HAP-1 (cell line): ENCODE data around the gene AMBRA1.
A peak's percentile ranks its signal among the peaks of the same experiment; 100 is the strongest.

Experiments used
- DNase-seq, 2 experiments: peaks; one replicate each; pipeline ENCODE4 v3.0.0-alpha.2; 2016 to 2020; ENCODE audit warnings: low spot score in 2 of 2
- H3K27me3 ChIP-seq: fragments of 250-450 bp; sonication (Bioruptor Pico); 2 replicates; pipeline ENCODE4 v1.5.1; 2020; ENCODE audit warnings: low read depth, mild to moderate bottlenecking, moderate library complexity
- H3K36me3 ChIP-seq: fragments of 250-450 bp; sonication (Bioruptor Pico); replicated peaks from 2 replicates; pipeline ENCODE4 v1.5.1; 2020; ENCODE audit warnings: mild to moderate bottlenecking
- H3K4me1 ChIP-seq: fragments of 250-450 bp; sonication (Bioruptor Pico); 2 replicates; pipeline ENCODE4 v1.5.1; 2020; ENCODE audit warnings: mild to moderate bottlenecking
- H3K4me3 ChIP-seq: fragments of 250-450 bp; sonication (Bioruptor Pico); 2 replicates; pipeline ENCODE4 v1.5.1; 2020; ENCODE audit warnings: mild to moderate bottlenecking, moderate library complexity
- H3K9me3 ChIP-seq: fragments of 250-450 bp; sonication (Bioruptor Pico); 2 replicates; pipeline ENCODE4 v1.5.1; 2020; ENCODE audit warnings: mild to moderate bottlenecking, moderate library complexity
- in situ Hi-C: fragments of 300-500 bp; cut with MboI; formaldehyde crosslinking; loops from 3 replicates; pipeline ENCODE4 v1.14.3; 2020; ENCODE audit warnings: low sequenced_read_pairs, inconsistent platforms, mixed read lengths

The AMBRA1 gene

DNA sequence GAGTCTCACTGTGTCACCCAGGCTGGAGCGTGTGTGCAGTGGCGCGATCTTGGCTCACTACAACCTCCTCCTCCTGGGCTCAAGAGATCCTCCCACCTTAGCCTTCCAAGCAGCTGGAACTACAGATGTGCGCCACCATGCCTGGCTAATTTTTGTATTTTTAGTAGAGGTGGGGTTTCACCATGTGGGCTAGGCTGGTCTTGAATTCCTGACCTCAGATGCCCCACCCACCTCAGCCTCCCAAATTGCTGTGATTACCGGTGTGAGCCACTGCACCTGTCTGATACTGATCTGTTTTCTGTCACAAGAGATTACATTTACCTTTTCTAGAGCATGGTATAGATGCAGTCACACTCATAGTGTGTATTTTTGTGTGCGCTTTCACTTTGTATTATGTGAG, 35.1 kb upstream of the AMBRA1 start:
- H3K36me3 ChIP-seq, result peaks cover 19% of the 10 kb centered on the region; the same call in 1 of the 2 replicates
- DNase-seq, result no peak
- H3K27me3 ChIP-seq, result no peaks in the 10 kb centered on the region
- no peaks in the 10 kb centered on the region for H3K4me1 ChIP-seq
- no peaks in the 10 kb centered on the region for H3K9me3 ChIP-seq
- no peak overlapping the region for H3K4me3 ChIP-seq
- in situ Hi-C loops, result no loop called here

GRCh38 chr11:46625406-46625805, 31.6 kb upstream of the AMBRA1 start:
- H3K36me3 ChIP-seq, result peaks cover 27% of the 10 kb centered on the region
- in situ Hi-C loops, result no loop called here

GRCh38 chr11:46618837-46619236, 25.0 kb upstream of the AMBRA1 start:
- in situ Hi-C loops, result no loop called here
- DNase-seq, result peak; percentile 16 to 30
- peak overlapping the region; percentile 80 for H3K4me3 ChIP-seq

More at GRCh38 chr11:46625406-46625805, 31.6 kb upstream of the AMBRA1 start:
- no peaks in the 10 kb centered on the region for H3K27me3 ChIP-seq
- H3K4me3 ChIP-seq, result no peak overlapping the region
- no peaks in the 10 kb centered on the region for H3K4me1 ChIP-seq
- no peaks in the 10 kb centered on the region for H3K9me3 ChIP-seq
- no peak for DNase-seq

DNA sequence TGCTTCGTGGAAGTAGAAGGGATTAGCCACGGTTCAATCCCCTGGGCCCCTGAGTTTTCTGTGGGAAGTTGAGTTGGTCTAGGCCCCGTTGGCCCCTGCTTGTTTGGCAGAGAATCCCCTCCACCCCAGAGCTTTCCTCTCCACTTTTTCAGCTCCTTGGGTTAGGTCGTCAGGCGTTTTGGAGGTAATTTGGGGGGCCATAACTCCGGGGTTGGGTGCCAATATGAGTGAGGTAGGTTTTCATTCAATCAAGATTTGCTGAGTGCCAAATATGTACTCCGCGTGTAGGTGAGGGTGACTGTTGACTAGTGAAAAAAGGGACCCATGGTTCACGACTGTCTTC, 24.1 kb upstream of the AMBRA1 start:
- no peaks in the 10 kb centered on the region for H3K9me3 ChIP-seq
- in situ Hi-C loops, result no loop called here
- H3K4me1 ChIP-seq, result peaks cover 6% of the 10 kb centered on the region
- H3K4me3 ChIP-seq, result peak overlapping the region; percentile 80
- H3K27me3 ChIP-seq, result no peaks in the 10 kb centered on the region
- H3K36me3 ChIP-seq, result peaks cover 12% of the 10 kb centered on the region
- DNase-seq, result no peak

More at GRCh38 chr11:46618837-46619236, 25.0 kb upstream of the AMBRA1 start:
- no peaks in the 10 kb centered on the region for H3K9me3 ChIP-seq
- no peaks in the 10 kb centered on the region for H3K27me3 ChIP-seq
- H3K4me1 ChIP-seq, result peaks cover 6% of the 10 kb centered on the region
- H3K36me3 ChIP-seq, result peaks cover 12% of the 10 kb centered on the region

DNA sequence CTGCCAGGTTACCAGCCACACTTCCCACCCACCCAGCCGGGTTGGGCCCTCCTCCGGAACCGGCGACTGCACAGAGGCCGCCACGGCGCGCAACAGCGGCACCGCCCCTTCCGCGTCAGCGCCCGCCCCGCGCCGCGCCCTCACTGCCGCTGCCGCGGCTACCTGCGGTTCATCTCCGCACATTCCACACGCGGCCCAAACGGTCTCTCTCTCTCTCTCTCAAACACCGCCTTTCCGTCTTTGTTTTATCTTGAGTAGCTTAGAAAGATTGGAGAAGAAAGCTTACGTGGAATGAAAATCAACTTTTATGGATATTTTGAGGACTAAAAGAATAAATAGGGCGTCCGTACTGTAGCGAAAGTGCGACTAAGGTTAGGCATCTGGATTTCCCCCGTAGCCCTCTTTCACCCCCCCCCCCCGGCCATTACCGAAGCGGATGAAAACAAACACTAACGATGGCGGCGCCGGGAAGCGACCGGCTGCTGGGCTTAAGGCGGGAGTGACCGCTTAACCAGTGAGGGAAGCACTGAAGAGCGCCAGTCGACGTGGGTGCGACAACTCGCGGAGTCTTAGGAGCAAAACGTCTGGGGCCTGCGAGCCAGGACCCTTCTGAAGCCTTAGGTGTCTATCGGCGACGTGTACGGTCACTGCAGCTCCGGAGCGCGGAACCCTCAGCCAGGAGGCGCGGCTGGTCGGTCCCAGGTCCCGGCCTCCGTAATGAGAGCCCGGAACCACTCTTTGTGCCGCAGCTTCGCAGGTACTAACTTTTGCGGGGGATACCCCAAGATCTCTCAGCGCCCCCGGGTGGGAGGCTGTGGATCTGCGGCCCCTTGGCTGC, 23.5 kb upstream of the AMBRA1 start, which contains the start of the genes ATG13 and HARBI1:
ATG13 (plus strand) TSS at position 420 of the 838 bp plus-strand sequence. CDS start 26,739 bp downstream, outside the sequence.
HARBI1 (minus strand) TSS at position 94 of the 838 bp plus-strand sequence. CDS start 990 bp downstream, outside the sequence.
- peak within 1 kb of the TSS; percentile 80 for H3K4me3 ChIP-seq
- H3K4me1 ChIP-seq, result peaks cover 6% of the 10 kb centered on the region
- peaks cover 12% of the 10 kb centered on the region for H3K36me3 ChIP-seq
- in situ Hi-C loops, result no loop called here
- peak; percentile 79 to 91 for DNase-seq
- no peaks in the 10 kb centered on the region for H3K27me3 ChIP-seq
- H3K9me3 ChIP-seq, result no peaks in the 10 kb centered on the region

DNA sequence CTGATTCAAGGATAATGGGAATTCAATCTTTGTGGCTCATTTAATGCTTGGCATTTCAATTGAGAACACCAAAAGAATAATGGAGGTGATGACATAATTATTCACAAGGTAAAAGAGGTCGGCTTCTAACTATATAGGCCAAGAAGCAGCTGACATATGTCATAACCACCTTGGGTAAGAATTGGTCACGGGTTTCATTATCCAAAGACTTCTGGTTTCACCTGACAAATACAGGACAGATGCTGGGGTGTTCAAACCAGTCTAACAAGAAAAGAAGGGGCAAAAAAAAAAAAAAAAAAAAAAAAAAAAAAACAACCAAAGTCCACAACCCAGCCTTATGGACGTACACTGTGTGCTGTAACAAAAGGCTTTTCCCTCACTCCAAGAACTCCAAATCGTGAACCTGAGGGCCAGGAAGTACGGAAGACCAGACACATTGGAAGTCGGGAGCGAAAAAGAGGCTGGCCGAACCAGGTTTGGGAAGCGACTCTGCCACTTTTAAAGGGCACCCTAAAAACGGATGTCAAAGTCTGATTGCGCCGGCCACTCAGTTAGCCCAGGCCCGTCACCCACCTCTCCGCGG, 22.8 kb upstream of the AMBRA1 start:
- Histone ChIP-seq H3K4me1 (peaks cover 6% of the 10 kb centered on the region), H3K4me3 (peak overlapping the region; percentile 80), H3K27me3 (no peaks in the 10 kb centered on the region), H3K36me3 (peaks cover 11% of the 10 kb centered on the region), H3K9me3 (no peaks in the 10 kb centered on the region)
- peak in 1 of 2 experiments; percentile 13 for DNase-seq
- in situ Hi-C loops, result no loop called here

DNA sequence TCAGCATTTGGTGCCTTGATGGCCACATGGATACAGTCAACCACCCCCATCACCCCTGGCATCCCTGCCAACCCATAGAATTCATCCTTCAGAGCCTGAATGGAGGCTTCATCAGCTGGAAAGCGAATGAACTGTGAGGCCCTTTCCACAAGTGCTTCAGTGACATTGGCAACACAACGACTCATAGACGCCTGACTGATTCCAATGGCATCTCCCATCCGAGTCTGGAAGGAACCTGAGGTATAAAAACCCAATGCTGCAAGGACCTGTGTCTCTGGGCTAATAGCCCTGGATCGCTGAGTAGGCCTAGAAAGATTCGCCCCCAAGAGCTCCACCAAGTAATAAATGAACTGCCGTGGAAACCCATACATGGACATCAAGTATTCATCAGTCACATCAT, 21.9 kb upstream of the AMBRA1 start:
- H3K9me3 ChIP-seq, result no peaks in the 10 kb centered on the region
- no peaks in the 10 kb centered on the region for H3K27me3 ChIP-seq
- H3K4me3 ChIP-seq, result no peak overlapping the region
- peaks cover 4% of the 10 kb centered on the region; the same call in 1 of the 2 replicates for H3K36me3 ChIP-seq
- in situ Hi-C loops, result no loop called here
- DNase-seq, result no peak
- H3K4me1 ChIP-seq, result peaks cover 6% of the 10 kb centered on the region

DNA sequence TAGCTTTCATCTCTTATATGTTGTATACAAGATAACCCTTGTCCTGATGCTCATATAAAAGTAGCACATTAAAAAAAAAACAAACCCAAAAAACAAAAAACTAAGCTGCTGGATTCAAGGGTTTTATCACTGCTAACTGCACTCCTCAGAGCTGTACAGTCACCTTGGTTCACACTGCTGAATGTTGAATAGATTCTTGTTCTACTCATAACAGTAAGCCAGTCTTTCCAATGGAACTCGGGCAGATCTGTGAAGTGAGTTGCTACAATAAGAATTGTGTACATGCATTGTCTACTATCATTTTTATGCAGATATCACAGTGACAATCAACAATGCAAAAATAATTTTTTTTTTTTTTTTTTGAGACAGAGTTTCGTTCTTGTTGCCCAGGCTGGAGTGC, 18.5 kb upstream of the AMBRA1 start:
- peaks cover 4% of the 10 kb centered on the region for H3K4me1 ChIP-seq
- no peaks in the 10 kb centered on the region for H3K36me3 ChIP-seq
- no peak overlapping the region for H3K4me3 ChIP-seq
- no peak for DNase-seq
- H3K9me3 ChIP-seq, result no peaks in the 10 kb centered on the region
- in situ Hi-C loops, result no loop called here
- H3K27me3 ChIP-seq, result no peaks in the 10 kb centered on the region

GRCh38 chr11:46611526-46612304, 17.9 kb upstream of the AMBRA1 start:
- in situ Hi-C loops, result no loop called here

GRCh38 chr11:46609386-46609785, 15.6 kb upstream of the AMBRA1 start:
- Histone ChIP-seq H3K9me3 (no peaks in the 10 kb centered on the region), H3K4me3 (no peak overlapping the region), H3K36me3 (no peaks in the 10 kb centered on the region), H3K4me1 (no peaks in the 10 kb centered on the region), H3K27me3 (no peaks in the 10 kb centered on the region)
- no peak for DNase-seq
- in situ Hi-C loops, result no loop called here

More at GRCh38 chr11:46611526-46612304, 17.9 kb upstream of the AMBRA1 start:
- no peaks in the 10 kb centered on the region for H3K27me3 ChIP-seq
- H3K4me3 ChIP-seq, result no peak overlapping the region
- H3K4me1 ChIP-seq, result peaks cover 4% of the 10 kb centered on the region
- no peaks in the 10 kb centered on the region for H3K9me3 ChIP-seq
- H3K36me3 ChIP-seq, result no peaks in the 10 kb centered on the region
- DNase-seq, result no peak

DNA sequence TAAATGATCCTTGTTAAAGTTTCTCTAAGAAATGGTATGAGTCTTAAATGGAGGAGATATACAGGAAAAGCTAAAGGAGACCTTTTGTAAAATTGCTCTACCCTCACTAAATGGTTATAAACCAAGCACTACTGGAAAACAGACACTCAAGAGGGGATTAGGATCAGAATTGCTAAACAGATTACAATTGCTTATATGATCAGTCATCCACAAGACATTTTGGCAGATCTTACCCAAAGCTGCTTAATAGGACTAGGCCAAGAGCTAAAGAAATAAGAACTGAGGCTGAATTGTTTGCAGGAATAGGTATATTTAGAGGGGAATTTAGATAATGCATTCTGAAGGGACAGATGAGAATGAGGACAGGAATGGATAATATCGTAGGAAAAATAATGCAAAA, 13.7 kb upstream of the AMBRA1 start:
- Histone ChIP-seq H3K4me3 (no peak overlapping the region), H3K9me3 (no peaks in the 10 kb centered on the region), H3K36me3 (no peaks in the 10 kb centered on the region), H3K27me3 (no peaks in the 10 kb centered on the region), H3K4me1 (no peaks in the 10 kb centered on the region)
- in situ Hi-C loops, result no loop called here
- no peak for DNase-seq

- Histone ChIP-seq H3K4me3 (no peak overlapping the region), H3K9me3 (no peaks in the 10 kb centered on the region), H3K36me3 (no peaks in the 10 kb centered on the region), H3K27me3 (no peaks in the 10 kb centered on the region), H3K4me1 (no peaks in the 10 kb centered on the region)
- in situ Hi-C loops, result no loop called here
- no peak for DNase-seq
These were observed 11.0 kb upstream of the AMBRA1 start for GRCh38 chr11:46604796-46605195.

DNA sequence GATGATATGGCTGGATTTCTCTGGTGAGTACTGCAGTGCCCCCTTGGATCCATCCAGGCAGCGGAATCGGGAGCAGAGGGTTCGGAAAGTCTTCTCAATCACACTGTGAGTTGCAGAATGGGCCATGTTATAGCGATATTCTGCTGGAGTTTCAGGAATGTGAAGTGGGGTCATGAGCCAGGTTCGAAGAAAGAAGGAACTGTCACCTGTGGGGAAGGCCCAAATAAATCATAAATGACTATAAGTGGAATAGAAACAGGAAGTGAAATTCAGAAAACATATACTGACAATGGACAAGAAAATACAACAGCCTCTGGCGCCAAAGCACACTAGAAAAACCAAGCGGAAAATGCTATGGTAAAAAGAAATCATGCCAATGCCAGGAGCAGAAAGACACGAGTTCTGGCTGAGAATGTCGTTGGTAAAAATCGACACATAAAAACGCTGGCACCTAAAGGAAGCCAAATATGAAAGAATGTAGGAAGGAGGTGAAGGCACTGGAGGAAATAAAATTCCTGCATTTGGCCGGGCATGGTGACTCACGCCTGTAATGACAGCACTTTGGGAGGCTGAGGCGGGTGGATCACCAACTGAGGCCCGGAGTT, 10.0 kb upstream of the AMBRA1 start:
- H3K9me3 ChIP-seq, result no peaks in the 10 kb centered on the region
- no peak overlapping the region for H3K4me3 ChIP-seq
- no peak for DNase-seq
- H3K36me3 ChIP-seq, result no peaks in the 10 kb centered on the region
- H3K4me1 ChIP-seq, result no peaks in the 10 kb centered on the region
- in situ Hi-C loops, result no loop called here
- H3K27me3 ChIP-seq, result no peaks in the 10 kb centered on the region
